ENCODE data around the gene MDN1.

DNA sequence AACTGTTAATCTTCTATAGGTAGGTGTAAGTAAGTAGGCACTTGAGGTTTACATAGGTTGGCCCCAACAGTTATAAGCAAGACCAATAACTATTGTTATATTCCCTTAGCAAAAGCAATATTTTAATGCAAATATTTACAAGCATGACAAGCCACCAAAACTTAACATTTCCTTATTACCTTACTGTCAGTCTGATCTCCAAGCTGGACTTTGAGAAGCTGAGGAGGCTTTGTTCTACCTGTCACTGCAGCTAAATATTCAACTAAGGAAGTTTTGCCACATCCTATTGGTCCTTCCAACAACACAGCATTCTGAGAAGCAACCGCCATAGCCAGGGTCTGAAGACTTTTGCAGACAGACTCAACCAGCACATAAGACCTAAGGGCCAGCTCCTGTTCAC lies 29.6 kb downstream of the MDN1 start:
- TF ChIP-seq, protein P1, sequence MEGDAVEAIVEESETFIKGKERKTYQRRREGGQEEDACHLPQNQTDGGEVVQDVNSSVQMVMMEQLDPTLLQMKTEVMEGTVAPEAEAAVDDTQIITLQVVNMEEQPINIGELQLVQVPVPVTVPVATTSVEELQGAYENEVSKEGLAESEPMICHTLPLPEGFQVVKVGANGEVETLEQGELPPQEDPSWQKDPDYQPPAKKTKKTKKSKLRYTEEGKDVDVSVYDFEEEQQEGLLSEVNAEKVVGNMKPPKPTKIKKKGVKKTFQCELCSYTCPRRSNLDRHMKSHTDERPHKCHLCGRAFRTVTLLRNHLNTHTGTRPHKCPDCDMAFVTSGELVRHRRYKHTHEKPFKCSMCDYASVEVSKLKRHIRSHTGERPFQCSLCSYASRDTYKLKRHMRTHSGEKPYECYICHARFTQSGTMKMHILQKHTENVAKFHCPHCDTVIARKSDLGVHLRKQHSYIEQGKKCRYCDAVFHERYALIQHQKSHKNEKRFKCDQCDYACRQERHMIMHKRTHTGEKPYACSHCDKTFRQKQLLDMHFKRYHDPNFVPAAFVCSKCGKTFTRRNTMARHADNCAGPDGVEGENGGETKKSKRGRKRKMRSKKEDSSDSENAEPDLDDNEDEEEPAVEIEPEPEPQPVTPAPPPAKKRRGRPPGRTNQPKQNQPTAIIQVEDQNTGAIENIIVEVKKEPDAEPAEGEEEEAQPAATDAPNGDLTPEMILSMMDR (conservative IDR thresholded peaks at IDR 0.05 in 1 of 2, IDR thresholded peaks at IDR 0.05 in 1 of 2; ENCODE audit: extremely low read depth in 1 of 2, insufficient read depth in 1 of 2, low read depth in 1 of 2, low read length in 2 of 2), result no peak
- TF ChIP-seq EZH2 (IDR thresholded peaks at IDR 0.05; ENCODE audit: borderline replicate concordance, low read length), result no peak

All from mammary epithelial cell (primary cell).